Measurements from ENCODE around the gene PRSS1.

DNA sequence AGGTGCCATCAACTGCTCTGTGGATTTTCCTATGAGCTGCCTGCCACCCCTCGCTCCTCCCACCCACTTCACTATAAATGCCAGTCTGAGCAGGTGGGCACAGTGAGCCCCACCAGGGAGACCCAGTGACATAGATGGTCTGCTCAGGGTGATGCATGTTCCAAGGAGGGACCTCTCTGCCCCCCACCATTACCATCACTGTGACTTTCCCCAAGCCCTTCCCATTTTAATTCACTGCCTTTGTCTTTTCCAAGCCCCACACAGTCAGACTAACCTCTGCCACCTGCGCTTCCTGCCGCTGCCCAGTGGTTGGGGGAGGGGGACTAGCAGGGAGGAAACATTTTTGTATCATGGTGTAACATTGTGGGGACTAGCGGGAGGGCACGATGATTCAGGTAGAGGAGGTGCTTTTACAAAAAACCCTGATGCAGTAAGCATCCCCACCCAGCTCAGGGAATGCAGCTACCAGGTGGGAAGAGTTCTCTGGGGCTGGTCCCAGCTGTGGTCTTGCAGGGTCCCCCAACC is 46.1 kb downstream of the PRSS1 start:
- TF ChIP-seq, protein P1, sequence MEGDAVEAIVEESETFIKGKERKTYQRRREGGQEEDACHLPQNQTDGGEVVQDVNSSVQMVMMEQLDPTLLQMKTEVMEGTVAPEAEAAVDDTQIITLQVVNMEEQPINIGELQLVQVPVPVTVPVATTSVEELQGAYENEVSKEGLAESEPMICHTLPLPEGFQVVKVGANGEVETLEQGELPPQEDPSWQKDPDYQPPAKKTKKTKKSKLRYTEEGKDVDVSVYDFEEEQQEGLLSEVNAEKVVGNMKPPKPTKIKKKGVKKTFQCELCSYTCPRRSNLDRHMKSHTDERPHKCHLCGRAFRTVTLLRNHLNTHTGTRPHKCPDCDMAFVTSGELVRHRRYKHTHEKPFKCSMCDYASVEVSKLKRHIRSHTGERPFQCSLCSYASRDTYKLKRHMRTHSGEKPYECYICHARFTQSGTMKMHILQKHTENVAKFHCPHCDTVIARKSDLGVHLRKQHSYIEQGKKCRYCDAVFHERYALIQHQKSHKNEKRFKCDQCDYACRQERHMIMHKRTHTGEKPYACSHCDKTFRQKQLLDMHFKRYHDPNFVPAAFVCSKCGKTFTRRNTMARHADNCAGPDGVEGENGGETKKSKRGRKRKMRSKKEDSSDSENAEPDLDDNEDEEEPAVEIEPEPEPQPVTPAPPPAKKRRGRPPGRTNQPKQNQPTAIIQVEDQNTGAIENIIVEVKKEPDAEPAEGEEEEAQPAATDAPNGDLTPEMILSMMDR (IDR thresholded peaks at IDR 0.05), result no peak
- TF ChIP-seq EZH2 (IDR thresholded peaks at IDR 0.05; ENCODE audit: borderline replicate concordance, insufficient read depth, low read depth, low read length, poor library complexity, severe bottlenecking), result no peak

All from B cell (primary cell).